ENCODE results near the gene RHBDL3.
A peak's percentile ranks its signal among the peaks of the same experiment; 100 is the strongest.
"Not testable (repeated sequence)": the region's sequence is repeated elsewhere in the genome, so short reads cannot be mapped to it uniquely, and the experiment has no call there.

Gene RHBDL3

DNA sequence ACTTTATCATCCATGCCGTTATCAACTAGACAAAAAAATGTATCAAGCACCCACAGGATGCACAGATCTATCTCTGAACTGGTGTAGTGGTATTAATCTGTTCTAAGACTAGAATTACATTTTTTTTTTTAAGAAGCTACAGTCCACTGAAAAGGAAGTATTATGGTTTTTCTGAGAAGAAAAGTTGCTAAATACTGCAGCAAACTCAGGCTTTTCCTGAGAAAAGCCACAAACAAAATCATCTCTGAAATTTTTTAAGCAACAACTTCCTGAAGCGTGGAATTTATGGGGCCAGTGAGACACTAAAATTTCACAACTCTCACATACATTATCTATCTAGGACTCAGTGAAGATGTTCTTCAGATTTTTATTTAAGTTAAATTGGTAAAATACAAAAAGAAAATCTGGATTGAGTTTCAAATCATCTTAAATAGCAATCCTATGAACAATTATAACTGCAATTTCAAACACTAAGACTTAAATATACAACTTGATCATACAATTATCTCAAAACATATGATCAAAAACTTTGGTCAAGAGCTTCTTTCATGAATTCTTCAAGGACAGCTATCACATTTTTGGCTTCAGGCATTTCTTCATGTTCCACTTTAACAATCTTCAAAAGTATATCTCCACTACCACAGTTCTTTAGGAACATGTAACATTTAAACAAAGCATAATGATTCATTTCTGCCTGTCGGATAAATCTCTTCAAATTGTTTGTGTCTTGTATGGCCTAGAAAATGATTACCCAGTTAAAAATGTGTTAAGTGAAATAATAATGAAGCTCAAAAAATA, 65.8 kb downstream of the RHBDL3 start:
- DNase-seq: no peak

DNA sequence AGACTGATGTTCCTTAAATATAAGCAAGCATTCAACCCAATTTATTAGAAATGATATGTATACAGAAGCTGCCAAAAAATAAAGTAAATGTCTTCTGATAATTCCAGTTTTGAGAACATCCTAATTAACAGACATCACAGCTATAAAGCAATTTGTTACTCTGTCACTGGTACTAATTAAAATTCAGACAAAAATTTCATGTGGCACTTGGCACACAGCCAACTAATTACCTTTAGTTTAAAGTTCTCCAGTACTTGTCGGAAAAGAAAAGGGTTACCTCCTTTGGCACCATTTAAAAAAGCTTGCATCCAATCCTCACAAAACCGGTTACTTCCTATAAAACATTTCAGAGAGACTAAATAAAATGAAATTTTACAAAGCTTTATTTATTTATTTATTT, 67.6 kb downstream of the RHBDL3 start:
- DNase-seq: no peak

DNA sequence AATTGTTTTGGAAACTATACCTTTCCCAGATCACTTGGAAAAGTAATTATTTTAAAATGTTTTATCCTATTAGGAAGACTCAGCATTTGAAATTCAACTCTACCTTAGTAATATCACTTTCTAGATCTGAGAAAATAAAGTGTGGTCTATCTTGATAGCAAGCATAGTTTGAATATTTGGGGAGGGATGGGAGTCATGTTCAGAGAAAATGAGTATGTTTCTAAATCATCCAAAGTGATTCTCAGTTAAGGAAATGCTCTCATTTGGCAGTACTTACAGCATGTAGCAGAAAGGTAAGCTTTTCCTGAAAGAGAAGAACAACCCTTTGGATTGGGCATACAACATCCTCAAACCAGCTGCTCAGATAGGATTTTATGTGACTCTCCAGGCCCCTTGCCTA, 69.4 kb downstream of the RHBDL3 start:
- DNase-seq: no peak

DNA sequence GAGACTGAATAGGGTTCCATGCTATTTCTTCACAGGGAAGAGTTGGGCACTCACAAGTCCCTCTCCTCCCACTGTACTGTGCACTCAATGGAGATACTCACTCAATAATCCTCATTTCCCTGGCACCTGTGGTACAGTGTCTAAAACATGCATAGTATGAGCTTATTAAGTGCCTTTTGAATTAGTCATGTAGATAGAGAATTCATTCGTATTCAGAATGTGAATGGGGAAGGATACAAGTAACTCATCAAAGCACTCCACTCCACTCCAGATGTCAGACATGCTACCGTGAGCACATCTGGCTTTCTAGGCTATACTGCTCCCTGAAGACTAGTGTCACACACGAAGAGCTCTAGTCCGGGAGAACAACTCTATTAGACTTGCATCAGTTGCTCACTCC, 70.1 kb downstream of the RHBDL3 start:
- no peak for DNase-seq

DNA sequence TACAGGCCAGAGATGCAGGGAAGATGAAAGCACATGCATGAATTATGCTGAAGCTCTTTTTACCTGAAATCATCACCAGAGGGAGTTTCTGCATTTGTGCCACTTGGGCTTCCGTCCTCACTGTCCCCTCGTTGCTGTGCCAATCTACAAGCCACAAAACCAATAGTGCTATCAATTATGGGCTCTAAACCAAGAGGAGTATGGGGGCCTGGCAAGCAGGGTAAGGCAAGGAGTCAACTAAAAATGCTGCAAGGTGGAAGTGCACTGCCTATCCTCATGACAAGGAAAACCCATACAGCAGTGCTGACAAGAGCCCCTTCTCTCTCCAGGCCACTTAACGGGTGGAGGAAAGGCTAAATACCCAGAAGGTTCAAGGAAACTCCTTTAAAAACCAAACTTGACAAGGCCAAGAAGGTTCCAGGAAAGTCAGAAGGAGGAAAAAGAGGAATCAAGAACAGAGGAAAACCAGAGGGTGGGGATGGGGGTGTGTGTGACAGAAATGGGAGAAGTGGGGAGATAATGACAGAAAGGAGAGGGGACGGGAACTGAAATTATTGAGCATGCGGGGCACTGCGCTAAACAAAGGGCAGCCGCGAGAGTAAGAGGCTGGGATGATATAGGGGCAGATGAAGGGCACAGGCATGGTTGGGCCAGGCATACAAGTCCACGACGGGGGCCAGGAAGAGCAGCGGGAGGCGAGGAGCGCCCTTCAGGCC, 75.7 kb downstream of the RHBDL3 start:
- DNase-seq: peak; percentile 31

DNA sequence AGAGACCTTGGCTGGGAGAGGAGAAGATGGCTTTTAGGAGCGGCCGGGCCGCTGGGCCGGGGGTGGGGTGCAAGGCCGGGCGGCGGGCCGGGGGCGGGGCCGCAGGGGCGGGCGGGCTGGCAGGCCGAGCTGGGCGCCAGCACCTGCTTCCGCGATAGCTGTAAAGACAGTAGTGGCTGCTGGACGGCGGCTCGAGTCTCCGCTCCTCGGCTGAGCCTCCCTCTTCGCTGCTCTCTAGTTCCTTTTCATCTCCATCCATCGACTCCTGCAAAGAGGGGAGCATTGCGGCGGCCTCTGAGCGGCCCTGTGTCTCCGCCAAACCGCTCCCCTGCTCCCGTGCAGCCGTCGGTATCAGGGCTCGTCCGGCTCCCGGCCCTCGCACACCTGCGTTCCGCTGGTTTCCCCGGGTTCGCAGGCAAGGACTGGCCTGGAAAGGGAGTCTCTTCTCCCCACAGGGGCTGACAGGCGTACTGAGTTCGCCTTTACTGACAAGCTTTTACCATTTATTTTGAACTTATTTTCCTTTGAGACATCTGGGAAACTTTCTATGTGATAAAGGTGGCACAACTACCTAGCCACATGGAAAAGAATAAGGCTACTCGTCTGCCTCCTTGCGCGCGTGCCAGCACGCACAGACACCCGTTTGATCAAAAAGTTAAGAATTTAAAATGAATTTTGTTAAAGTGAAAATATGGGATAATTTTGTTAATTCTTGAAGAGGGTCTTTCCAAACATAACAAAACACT, 76.4 kb downstream of the RHBDL3 start, which contains the start of gene C17orf75:
Gene C17orf75 (minus strand): TSS at position 317 of the 746 bp plus-strand sequence. CDS start 34 bp downstream, at position 283.
- peak; percentile 51 for DNase-seq

DNA sequence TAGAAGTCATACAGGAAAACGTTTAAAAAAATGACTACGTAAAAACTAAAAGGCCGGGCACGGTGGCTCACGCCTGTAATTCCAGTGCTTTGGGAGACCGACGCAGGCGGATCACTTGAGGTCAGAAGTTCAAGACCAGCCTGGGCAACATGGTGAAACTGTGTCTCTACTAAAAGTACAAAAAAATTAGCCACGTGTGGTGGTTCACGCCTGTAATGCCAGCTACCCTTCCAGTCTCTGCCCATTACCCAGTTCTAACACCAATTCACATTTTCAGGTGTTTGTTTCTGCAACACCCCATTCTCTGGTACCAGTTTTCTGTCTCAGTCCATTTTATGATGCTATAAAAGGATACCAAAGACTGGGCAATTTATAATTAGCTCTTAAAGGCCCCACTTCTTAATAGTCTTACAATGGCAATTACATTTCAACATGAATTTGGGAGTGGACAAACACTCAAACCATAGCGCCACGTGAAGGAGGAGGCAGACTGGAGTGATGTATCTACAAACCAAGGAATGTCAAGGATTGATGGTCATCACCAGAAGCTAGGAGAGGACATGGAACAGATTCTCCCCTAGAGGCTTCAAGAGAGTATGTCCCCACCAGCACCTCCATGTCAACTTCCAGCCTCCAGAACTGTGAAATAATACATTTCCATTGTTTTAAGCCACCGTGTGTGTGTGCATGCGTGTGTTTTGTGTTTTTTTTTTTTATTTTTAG, 77.1 kb downstream of the RHBDL3 start:
- DNase-seq: no peak

DNA sequence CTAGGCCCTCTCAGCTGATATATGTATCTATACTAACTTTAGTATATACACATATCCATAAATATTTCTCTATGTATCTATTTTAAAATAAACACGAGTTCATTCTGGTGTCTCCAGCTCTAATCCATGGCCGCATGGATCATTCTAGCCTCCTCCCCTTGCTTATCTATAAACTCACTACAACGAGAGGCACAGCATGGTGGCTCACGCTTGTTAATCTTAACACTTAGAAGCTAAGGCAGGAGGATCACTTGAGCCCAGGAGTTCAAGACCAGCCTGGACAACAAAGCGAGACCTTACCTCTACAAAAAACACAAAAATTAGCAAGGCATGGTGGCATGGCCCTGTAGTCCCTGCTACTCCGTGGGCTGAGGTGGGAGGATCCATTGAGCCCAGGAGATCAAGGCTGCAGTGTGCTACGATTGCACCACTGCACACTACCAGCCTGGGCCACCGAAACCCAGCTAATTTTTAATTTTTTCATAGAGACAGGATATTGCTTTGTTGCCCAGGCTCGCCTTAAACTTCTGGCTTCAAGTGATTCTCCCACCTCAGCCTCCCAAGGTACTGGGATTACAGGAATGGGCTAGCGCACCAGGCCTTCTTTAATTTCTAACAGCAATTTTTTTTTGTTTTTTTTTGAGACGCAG, 80.4 kb downstream of the RHBDL3 start:
- DNase-seq: no peak

DNA sequence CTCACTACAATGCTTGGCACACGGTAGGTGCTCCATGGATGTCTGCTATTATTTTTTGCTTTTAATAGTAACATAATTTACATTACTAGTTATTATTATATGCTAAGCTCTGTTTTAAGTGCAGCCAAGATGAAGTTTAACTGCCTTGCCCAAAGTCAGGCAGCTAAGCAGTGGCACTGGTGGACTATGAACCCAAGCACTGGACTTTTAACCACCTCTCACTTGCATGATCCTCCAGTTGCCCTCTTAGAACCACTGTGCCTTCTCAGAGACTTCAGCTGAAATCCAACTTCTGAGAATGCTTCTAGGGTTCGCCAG, 82.8 kb downstream of the RHBDL3 start:
- no peak for DNase-seq

DNA sequence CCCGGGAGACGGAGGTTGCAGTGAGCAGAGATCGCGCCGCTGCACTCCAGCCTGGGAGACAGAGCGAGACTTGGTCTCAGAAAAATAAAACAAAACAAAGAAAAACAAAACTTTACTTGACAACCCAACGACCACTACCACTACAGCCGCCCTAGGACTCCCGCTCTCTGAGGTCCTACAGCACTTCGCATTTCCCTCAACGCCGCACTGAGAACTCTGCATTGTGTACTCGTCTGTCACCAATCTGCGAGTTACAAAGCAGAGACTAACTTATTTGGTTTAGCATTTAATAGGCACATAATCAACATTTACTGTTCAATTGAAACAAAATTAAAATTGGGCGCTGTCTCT, 83.8 kb downstream of the RHBDL3 start:
- DNase-seq: no peak

DNA sequence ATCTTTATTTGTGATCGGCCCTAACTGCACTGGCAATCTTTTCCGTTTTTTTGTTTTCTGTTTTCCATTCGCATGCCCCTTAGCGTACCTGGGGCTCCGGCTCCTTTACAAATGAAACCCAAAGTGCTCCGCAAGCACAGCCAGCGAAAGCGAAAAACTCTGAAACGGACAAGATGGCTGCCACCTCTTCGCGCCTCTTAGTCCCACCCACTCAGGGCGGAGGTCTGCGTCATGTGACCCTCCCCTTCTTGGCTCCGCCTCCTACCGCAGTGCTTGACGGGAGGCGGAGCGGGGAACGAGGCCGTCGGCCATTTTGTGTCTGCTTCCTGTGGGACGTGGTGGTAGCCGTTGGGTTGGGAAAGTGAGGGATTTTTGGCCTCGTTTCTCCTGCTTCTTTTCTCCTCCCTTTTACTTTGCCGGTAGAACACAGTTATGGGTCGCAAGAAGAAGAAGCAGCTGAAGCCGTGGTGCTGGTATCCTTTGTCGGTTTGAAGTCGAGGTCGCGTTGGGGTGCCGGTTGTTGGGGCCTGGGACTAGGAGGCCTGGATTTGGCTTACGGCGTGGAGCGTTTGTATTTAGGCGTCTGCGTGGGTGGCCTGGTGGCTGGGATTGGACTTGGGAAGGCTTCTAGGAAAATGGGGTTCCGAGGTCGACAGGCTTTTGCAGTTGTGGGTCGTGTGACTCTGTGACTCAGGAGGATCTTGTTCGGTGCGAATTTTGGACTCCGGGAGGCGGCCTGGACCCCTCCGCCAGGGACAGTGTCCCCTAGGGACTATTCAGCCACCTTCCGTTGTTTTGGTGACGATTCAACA, 84.4 kb downstream of the RHBDL3 start, which contains the start of gene ZNF207:
Gene ZNF207 (plus strand): TSS at position 304 of the 812 bp plus-strand sequence. CDS start 129 bp downstream, at position 433.
- DNase-seq: peak; percentile 95

DNA sequence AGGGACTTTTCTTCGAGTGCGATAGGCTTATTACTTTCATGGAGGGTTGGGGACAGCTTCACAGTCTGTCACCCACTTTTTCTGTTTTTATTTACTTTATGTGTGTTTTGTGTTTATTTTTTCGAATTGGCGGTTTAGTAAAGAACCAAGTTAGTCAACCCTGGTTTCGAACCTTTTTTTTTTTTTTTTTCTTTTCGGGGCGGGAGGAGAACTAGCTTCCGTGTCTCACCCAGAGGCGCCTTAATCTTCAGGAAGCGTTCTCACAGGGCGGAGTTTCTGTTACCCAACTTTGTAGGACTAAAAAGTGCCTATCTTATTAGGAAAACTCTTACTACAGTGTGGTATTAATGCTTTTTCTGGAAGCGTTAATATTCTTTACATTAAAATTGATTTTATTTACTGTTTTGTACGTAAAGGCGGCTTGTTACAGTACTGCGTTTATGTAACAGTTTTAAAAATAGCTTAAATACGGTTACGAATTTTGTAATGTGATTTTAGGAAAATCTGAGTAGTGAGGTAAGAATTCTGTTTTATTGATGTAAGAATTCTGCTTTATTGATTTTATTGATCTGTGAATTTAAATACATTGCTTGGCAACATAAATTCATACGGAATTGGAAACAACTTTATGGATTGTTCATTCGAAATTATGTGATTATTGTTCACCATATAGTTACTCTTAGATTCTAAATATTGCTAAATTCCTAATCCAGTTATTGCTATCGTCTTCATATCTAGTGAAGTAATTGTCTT, 85.2 kb downstream of the RHBDL3 start:
- DNase-seq: no peak

DNA sequence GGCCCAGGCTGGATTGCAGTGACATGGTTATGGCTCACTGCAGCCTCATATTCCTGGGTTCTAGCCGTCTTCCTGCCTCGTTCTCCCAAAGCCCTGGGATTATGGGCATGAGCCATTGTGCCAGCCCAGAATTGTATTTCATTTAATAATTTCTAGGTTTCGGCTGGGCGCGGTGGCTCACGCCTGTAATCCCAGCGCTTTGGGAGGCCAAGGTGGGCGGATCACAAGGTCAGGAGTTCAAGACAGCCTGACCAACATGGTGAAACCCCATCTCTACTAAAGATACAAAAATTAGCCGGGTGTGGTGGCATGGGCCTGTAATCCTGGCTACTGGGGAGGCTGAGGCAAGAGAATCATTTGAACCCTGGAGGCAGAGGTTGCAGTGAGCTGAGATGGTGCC, 87.1 kb downstream of the RHBDL3 start:
- DNase-seq: not testable (repeated sequence)

DNA sequence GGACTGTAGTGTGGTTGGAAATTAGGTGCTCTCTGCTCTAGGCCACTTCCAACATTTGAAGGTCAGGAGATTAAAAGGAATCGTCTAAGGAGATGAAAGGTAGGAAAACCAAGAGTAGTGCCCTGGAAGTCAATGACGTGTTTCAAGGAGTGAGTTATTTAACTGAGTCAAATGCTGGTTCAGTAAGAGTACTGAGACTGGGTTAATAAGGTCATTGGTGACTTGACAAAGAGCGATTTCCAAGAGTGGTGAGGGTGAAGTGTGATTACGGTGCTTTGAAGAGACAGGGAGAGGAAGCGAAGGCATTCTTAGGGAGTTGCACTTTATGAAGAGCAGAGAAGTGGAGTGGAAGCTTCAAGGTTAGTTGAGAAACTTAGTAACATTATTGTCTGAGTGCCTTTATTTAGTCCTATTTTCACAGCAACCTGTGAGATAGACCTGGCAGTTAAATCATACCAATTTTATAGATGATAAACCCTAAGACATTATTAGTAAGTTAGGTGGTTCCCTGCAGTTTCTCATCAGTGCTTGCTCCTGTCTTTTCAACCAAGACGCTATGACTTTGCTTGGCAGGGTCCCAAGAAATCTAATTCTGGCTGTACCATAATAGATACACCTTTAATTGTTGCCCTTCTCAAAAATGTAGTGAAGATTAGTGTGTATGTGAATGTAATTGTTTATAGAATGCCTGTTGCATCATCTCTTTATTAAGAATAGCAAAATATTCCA, 90.2 kb downstream of the RHBDL3 start:
- no peak for DNase-seq

DNA sequence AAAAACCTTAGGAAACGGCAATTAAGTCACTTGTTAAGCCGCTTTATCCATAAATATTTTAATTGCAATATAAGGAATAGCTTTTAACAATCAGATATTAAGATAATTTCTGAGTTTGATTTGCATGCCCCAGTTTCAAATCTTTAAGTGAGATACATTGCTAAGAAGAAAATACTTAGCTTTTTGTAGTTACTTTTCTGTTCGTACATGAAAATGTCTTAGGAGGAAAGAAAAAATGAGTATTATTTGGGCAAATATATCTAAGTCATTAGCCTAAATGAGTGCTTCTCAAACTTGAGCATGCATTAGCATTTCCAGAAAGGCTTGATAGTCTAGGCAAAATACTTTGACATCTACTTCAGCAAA, 90.7 kb downstream of the RHBDL3 start:
- DNase-seq: no peak

DNA sequence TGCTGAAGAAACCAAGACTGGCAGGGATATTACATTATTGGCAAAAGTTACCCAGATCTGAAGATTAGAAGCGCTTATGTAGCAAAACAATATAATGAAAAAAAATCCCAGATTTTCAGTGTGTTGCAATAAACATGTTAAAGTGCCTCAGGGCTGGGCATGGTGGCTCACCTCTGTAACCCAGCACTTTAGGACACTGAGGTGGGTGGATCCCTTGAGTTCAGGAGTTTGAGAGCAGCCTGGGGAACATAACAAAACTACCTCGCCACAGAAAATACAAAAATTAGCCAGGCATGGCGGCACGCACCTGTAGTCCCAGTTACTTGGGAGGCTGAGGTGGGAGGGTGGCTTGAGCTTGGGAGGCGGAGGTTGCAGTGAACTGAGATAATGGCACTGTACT, 91.1 kb downstream of the RHBDL3 start:
- DNase-seq: no peak

DNA sequence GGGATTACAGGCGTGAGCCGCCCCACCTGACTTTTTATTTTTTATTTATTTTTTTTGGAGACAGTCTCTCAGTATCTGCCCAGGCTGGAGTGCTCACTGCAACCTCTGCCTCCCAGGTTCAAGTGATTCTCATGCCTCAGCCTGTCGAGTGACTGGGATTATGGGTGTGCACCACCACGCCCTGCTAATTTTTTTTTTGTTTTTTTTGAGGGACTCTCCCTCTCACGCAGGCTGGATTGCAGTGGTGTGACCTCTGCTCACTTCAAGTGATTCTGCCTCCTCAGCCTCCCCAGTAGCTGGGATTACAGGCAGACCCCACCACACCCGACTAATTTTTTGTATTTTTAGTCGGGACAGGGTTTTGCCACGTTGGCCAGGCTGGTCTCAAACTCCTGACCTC, 92.0 kb downstream of the RHBDL3 start:
- no peak for DNase-seq

DNA sequence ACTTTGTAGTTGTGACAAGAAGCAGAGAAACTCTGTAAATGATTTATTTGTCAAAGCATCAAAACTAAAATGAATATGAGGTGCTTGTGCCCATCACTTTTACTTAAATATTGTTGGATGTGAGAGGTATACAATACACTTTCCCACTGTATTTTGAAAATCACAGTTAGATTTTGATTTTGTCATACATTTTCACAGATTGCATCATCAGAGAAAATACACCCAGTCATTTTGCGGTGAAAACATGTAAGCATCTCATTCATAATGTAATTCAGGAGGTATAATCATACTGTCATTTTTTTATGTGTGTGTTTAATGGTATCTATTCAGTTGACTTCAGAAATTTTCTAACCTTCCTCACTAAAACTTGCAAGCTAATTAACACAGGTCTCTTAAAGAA, 95.6 kb downstream of the RHBDL3 start:
- no peak for DNase-seq

DNA sequence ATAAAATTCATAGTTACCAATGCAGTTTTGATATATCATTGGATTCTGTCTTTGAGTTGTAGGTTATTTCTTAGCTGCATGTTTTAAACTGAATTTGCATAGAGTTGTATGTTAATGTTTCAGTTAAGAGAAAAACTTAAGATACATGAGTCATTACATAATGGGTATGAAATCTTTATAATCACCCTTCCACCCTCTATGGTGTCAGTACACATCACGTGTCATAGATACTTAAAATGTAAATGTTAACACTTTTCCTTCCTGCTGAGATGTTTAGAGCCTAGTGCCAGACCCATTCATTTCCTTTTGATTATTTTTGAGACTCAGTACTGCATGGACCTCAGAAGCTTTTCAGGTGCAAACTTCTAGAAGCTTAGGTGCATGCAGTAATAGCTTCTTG, 104.8 kb downstream of the RHBDL3 start:
- no peak for DNase-seq

All from KG1 (cell line).